AG04450 (cell line): Measurements from ENCODE around the gene ARL10. TPM values are rescaled to one million over a fixed set of nuclear protein-coding genes. Genes with fewer than 3 reads are reported as not detected.
A peak's percentile ranks its signal among the peaks of the same experiment; 100 is the strongest.

Experiments
- CTCF ChIA-PET: fragments of 300-600, 350-600 bp; formaldehyde crosslinking; extraction: SDS; loops from one replicate; lab custom pipeline; 2022; ENCODE audit warnings: antibody characterized with exemption, inconsistent platforms; lab: Charles Lee
- POLR2A ChIA-PET: fragments of 350-600 bp; formaldehyde crosslinking; extraction: SDS; loops from one replicate; lab custom pipeline; 2021; ENCODE audit warnings: antibody characterized with exemption, inconsistent platforms; lab: Yijun Ruan, JAX
- DNase-seq: peaks from one replicate; pipeline ENCODE4 v3.0.0-alpha.2; 2011; ENCODE audit warnings: low read depth, low spot score
- H3K27ac ChIP-seq: one replicate; pipeline ENCODE4 v1.5.1; 2012; ENCODE audit warnings: low read depth, low read length, control low read depth
- H3K27me3 ChIP-seq: one replicate; pipeline ENCODE4 v1.6.0; 2012; ENCODE audit warnings: low read length; ENCODE audit not compliant: control insufficient read depth, insufficient read depth
- H3K4me3 ChIP-seq: 2 replicates; pipeline ENCODE4 v1.5.1; 2011; ENCODE audit warnings: mild to moderate bottlenecking, low read depth, low read length, control low read depth
- H3K9me3 ChIP-seq: 2 replicates; pipeline ENCODE4 v1.5.1; 2012; ENCODE audit warnings: low read length; ENCODE audit not compliant: control insufficient read depth, insufficient read depth
- CTCF ChIP-seq: IDR thresholded peaks from 2 replicates; pipeline ENCODE4 v1.5.1; 2011; ENCODE audit warnings: low read depth, low read length, control low read depth, inconsistent platforms
- polyA plus RNA-seq: library from polyadenylated mRNA; depleted of rRNA; stranded (reverse); fragments of >200 nt; gene quantifications from 2 replicates; pipeline ENCODE4 v1.2.3, GENCODE V29; 2011

Gene ARL10
- polyA plus RNA-seq, 1 experiment, result 5.4 TPM

GRCh38 chr5:176387384-176387925, 22.2 kb downstream of the ARL10 start:
- Histone ChIP-seq H3K4me3 (peak overlapping the region; percentile 98), H3K9me3 (no peaks in the 10 kb centered on the region), H3K27me3 (no peaks in the 10 kb centered on the region), H3K27ac (no peak overlapping the region)
- CTCF ChIA-PET, result no interaction called here
- TF ChIP-seq CTCF, result 0 out of 2 replicates have a peak, but pooled peaks have one; percentile 19
- POLR2A ChIA-PET, result interaction anchor here (0.9 kb wide), 1 partner anchor 150 kb away, joined by 7 read pairs; the partner anchor contains the start of gene RNF44
- no peak for DNase-seq

- no peak for DNase-seq
- ChIA-PET CTCF (no interaction called here), POLR2A (interaction anchor here (0.6 to 0.9 kb wide), 2 partner anchors 145 to 149 kb away, joined by 3 to 7 read pairs; partner anchors contain the start of gene RNF44)
- no peaks in the 10 kb centered on the region for H3K27me3 ChIP-seq
- H3K4me3 ChIP-seq, result peak overlapping the region; percentile 98
- H3K9me3 ChIP-seq, result no peaks in the 10 kb centered on the region
- H3K27ac ChIP-seq, result peak overlapping the region; percentile 39
- no peak for TF ChIP-seq CTCF
These were observed 22.7 kb downstream of the ARL10 start for GRCh38 chr5:176388003-176388443.

GRCh38 chr5:176388444-176389134, 23.3 kb downstream of the ARL10 start, which contains the start of the genes HIGD2A and NOP16:
Gene HIGD2A, plus strand, starts transcription at chr5:176388751. Its CDS starts 69 bp downstream, at chr5:176388820.
Gene NOP16, minus strand, starts transcription at chr5:176388598. Its CDS starts 59 bp downstream, at chr5:176388539.
- peak; percentile 96 for DNase-seq
- POLR2A ChIA-PET, result interaction anchor here (0.6 to 1.0 kb wide), 4 partner anchors 24 to 484 kb away, joined by 3 to 7 read pairs (median 4); partner anchors contain the start of gene RNF44
- no peaks in the 10 kb centered on the region for H3K27me3 ChIP-seq
- CTCF ChIA-PET, result no interaction called here
- no peaks in the 10 kb centered on the region for H3K9me3 ChIP-seq
- H3K4me3 ChIP-seq, result peak within 1 kb of the TSS; percentile 98
- H3K27ac ChIP-seq, result peak within 1 kb of the TSS; percentile 94
- TF ChIP-seq CTCF, result no peak

GRCh38 chr5:176389135-176390123, 24.1 kb downstream of the ARL10 start:
- DNase-seq, result no peak

More at GRCh38 chr5:176389135-176390123, 24.1 kb downstream of the ARL10 start:
- no peaks in the 10 kb centered on the region for H3K9me3 ChIP-seq
- CTCF ChIA-PET, result no interaction called here
- POLR2A ChIA-PET, result interaction anchor here (0.6 to 1.0 kb wide), 3 partner anchors 23 to 483 kb away, joined by 3 to 6 read pairs (median 4); partner anchors contain the start of gene TSPAN17
- no peak for TF ChIP-seq CTCF
- H3K4me3 ChIP-seq, result peak overlapping the region; percentile 98
- peak overlapping the region; percentile 94 for H3K27ac ChIP-seq
- no peaks in the 10 kb centered on the region for H3K27me3 ChIP-seq
